Liver (tissue), 9 donors: Measurements from ENCODE around the gene P3H4. TPM values are rescaled to one million over a fixed set of nuclear protein-coding genes. Genes with fewer than 3 reads are reported as not detected.

Experiments
- DNase-seq: peaks from one replicate; pipeline ENCODE4 v3.0.0-alpha.2; 2017; ENCODE audit warnings: low spot score
- H3K27ac ChIP-seq, 2 donors: one replicate each; pipeline ENCODE4 v1.7.0; 2013; ENCODE audit warnings: inconsistent platforms in 2 of 2, low read length in 2 of 2, control low read depth in 1 of 2, low read depth in 1 of 2, mild to moderate bottlenecking in 1 of 2
- H3K27me3 ChIP-seq, 4 donors: one replicate each; pipeline versions ENCODE4 v1.6.1 to v1.7.0; 2013; ENCODE audit warnings: low read length in 3 of 4, inconsistent platforms in 1 of 4, mild to moderate bottlenecking in 1 of 4, moderate library complexity in 1 of 4; ENCODE audit not compliant: control insufficient read depth in 4 of 4, insufficient read depth in 4 of 4
- H3K36me3 ChIP-seq, 4 donors: one replicate each; pipeline versions ENCODE4 v1.6.1 to v1.7.0; 2013; ENCODE audit warnings: low read length in 3 of 4, mild to moderate bottlenecking in 3 of 4, low read depth in 1 of 4, moderate library complexity in 1 of 4; ENCODE audit not compliant: control insufficient read depth in 4 of 4, insufficient read depth in 3 of 4
- H3K4me1 ChIP-seq, 4 donors: one replicate each; pipeline versions ENCODE4 v1.6.1 to v1.7.0; 2013; ENCODE audit warnings: low read length in 3 of 4, mild to moderate bottlenecking in 3 of 4, moderate library complexity in 1 of 4; ENCODE audit not compliant: control insufficient read depth in 4 of 4, insufficient read depth in 4 of 4
- H3K4me3 ChIP-seq, 3 donors: one replicate each; pipeline versions ENCODE4 v1.6.1 to v1.7.0; 2013; ENCODE audit warnings: low read length in 3 of 3, control low read depth in 1 of 3, low read depth in 1 of 3, mild to moderate bottlenecking in 1 of 3
- H3K9ac ChIP-seq, 2 donors: one replicate each; pipeline ENCODE4 v1.7.0; 2013; ENCODE audit warnings: low read length in 2 of 2, mild to moderate bottlenecking in 2 of 2, moderate library complexity in 2 of 2, control low read depth in 1 of 2, low read depth in 1 of 2
- H3K9me3 ChIP-seq, 4 donors: one replicate each; pipeline versions ENCODE4 v1.6.1 to v1.7.0; 2013; ENCODE audit warnings: low read length in 3 of 4; ENCODE audit not compliant: control insufficient read depth in 4 of 4
- ATF3 ChIP-seq: IDR thresholded peaks from 2 replicates; pipeline ENCODE4 v1.6.1; 2016; ENCODE audit warnings: antibody characterized with exemption
- CTCF ChIP-seq: fragments of 150-350 bp; IDR thresholded peaks from 2 replicates; pipeline ENCODE4 v1.5.1; 2017; ENCODE audit warnings: improper control_type of control experiment, low read depth, low read length; ENCODE audit not compliant: missing input control
- FOXA1 ChIP-seq: IDR thresholded peaks from 2 replicates; pipeline ENCODE4 v1.6.1; 2016; ENCODE audit warnings: antibody characterized with exemption
- FOXA2 ChIP-seq: IDR thresholded peaks from 2 replicates; pipeline ENCODE4 v1.6.1; 2016; ENCODE audit warnings: antibody characterized with exemption
- GABPA ChIP-seq, 2 donors: IDR thresholded peaks in 1 of 2; conservative IDR thresholded peaks in 1 of 2; 2 replicates each; pipeline ENCODE4 v1.6.1; 2016; ENCODE audit warnings: antibody characterized with exemption in 2 of 2, mild to moderate bottlenecking in 1 of 2, moderate library complexity in 1 of 2
- HNF4A ChIP-seq, 2 donors: conservative IDR thresholded peaks; 2 replicates each; pipeline ENCODE4 v1.6.1; 2016; ENCODE audit warnings: antibody characterized with exemption in 2 of 2, mild to moderate bottlenecking in 2 of 2
- HNF4G ChIP-seq: IDR thresholded peaks from 2 replicates; pipeline ENCODE4 v1.6.1; 2016; ENCODE audit warnings: antibody characterized with exemption
- JUND ChIP-seq, 2 donors: IDR thresholded peaks; 2 replicates each; pipeline ENCODE4 v1.6.1; 2016; ENCODE audit warnings: antibody characterized with exemption in 2 of 2
- NR2F2 ChIP-seq: IDR thresholded peaks from 2 replicates; pipeline ENCODE4 v1.6.1; 2016; ENCODE audit warnings: antibody characterized with exemption
- RAD21 ChIP-seq, 2 donors: IDR thresholded peaks; 2 replicates each; pipeline ENCODE4 v1.6.1; 2016; ENCODE audit warnings: antibody characterized with exemption in 2 of 2, mild to moderate bottlenecking in 2 of 2
- REST ChIP-seq: IDR thresholded peaks from 2 replicates; pipeline ENCODE4 v1.6.1; 2016; ENCODE audit warnings: antibody characterized with exemption, mild to moderate bottlenecking
- RXRA ChIP-seq, 2 donors: IDR thresholded peaks; 2 replicates each; pipeline ENCODE4 v1.6.1; 2017 to 2018; ENCODE audit warnings: antibody characterized with exemption in 2 of 2, mild to moderate bottlenecking in 1 of 2
- SP1 ChIP-seq: IDR thresholded peaks from 2 replicates; pipeline ENCODE4 v1.6.1; 2018; ENCODE audit warnings: antibody characterized with exemption, mild to moderate bottlenecking
- TAF1 ChIP-seq: conservative IDR thresholded peaks from 2 replicates; pipeline ENCODE4 v1.6.1; 2016; ENCODE audit warnings: antibody characterized with exemption, mild to moderate bottlenecking
- YY1 ChIP-seq: IDR thresholded peaks from 2 replicates; pipeline ENCODE4 v1.6.1; 2016; ENCODE audit warnings: antibody characterized with exemption, mild to moderate bottlenecking
- ZBTB33 ChIP-seq: IDR thresholded peaks from 2 replicates; pipeline ENCODE4 v1.6.1; 2016; ENCODE audit warnings: antibody characterized with exemption
- WGBS: extraction: QIAGEN DNeasy Blood & Tissue Kit; methylation state at CpG from one replicate; pipeline ENCODE4 v1.1.7; 2013; 5-methylcytosine and 5-hydroxymethylcytosine counted together
- polyA plus RNA-seq, 2 donors: library from polyadenylated mRNA; stranded (reverse) in 1 of 2; unstranded in 1 of 2; fragments of 200-250 nt in 1 of 2; fragments of >200 nt in 1 of 2; fragmentation: Nextera tagmentation in 1 of 2; extraction: Ambion mirVana in 1 of 2; gene quantifications; one replicate each; pipeline versions ENCODE4 v1.2.1 to v1.2.3, GENCODE V29; 2013 to 2015
- total RNA-seq, 2 donors: library from RNA; depleted of rRNA; stranded (reverse); fragments of >200 nt; gene quantifications; one replicate each; pipeline ENCODE4 v1.2.3, GENCODE V29; 2014
- donor health status: healthy.
- donor health status: healthy.
- donor health status: healthy.
- donor health status: healthy.
- donor health status: healthy.

P3H4 gene
- total and polyA plus RNA-seq, 4 donors: 1.7 to 5.6 (median 2.3) TPM

GRCh38 chr17:41760878-41761277 is 50.9 kb downstream of the P3H4 start:
- 96% methylated on average over 6 of the region's 6 CpGs for WGBS
- H3K36me3 ChIP-seq: peaks cover 28 to 76% (median 52%) of the 10 kb centered on the region in 4 donors
- no peak overlapping the region for H3K4me3 ChIP-seq
- H3K27me3 ChIP-seq: no peaks in the 10 kb centered on the region
- no peak for DNase-seq
- no peak overlapping the region for H3K9ac ChIP-seq
- TF ChIP-seq SP1 (no peak), FOXA2 (no peak), TAF1 (no peak), CTCF (no peak), REST (no peak), RAD21 (IDR thresholded peaks at IDR 0.05) (no peak), RXRA (IDR thresholded peaks at IDR 0.05) (no peak), YY1 (no peak), ZBTB33 (no peak), HNF4A (conservative IDR thresholded peaks at IDR 0.05) (no peak)
- H3K4me1 ChIP-seq: no peaks in the 10 kb centered on the region
- no peak overlapping the region for H3K27ac ChIP-seq
- H3K9me3 ChIP-seq: no peaks in the 10 kb centered on the region

DNA sequence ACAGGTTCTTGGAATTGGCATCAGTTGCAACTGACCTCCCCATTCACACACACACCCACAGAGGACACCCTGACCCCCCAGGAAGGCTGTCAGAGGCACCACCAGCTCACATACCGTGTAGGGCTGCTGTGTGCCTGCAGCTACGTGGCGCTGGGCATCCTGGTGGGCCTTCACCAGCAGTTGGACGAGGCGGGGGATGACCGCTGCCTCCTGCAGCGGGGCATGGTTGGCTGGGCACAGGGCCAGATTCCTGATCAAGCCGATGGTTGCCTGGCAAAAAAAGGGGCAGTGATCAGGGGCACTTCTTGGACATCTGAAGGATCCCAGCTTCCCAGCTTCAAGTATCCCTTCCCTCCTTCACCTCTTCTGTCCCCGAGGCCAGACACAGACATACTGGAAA is 53.1 kb downstream of the P3H4 start:
- H3K27ac ChIP-seq: no peak overlapping the region
- no peak for TF ChIP-seq ZBTB33
- no peak for TF ChIP-seq JUND (IDR thresholded peaks at IDR 0.05)
- no peak for TF ChIP-seq ATF3
- TF ChIP-seq HNF4G: no peak
- no peak for TF ChIP-seq RXRA (IDR thresholded peaks at IDR 0.05)
- TF ChIP-seq FOXA2: no peak
- no peak for TF ChIP-seq RAD21 (IDR thresholded peaks at IDR 0.05)
- TF ChIP-seq NR2F2: no peak
- TF ChIP-seq YY1: no peak
- no peak for TF ChIP-seq HNF4A (conservative IDR thresholded peaks at IDR 0.05)
- no peak for TF ChIP-seq REST
- TF ChIP-seq TAF1: no peak
- TF ChIP-seq GABPA (IDR thresholded peaks at IDR 0.05 in 1 of 2, conservative IDR thresholded peaks at IDR 0.05 in 1 of 2): no peak
- no peak for TF ChIP-seq FOXA1
- TF ChIP-seq SP1: no peak

More for the DNA sequence above, 53.1 kb downstream of the P3H4 start:
- no peaks in the 10 kb centered on the region for H3K9me3 ChIP-seq
- no peak overlapping the region for H3K4me3 ChIP-seq
- 86% methylated on average over 9 of the region's 9 CpGs for WGBS
- no peaks in the 10 kb centered on the region for H3K27me3 ChIP-seq
- peaks cover 27 to 73% (median 47%) of the 10 kb centered on the region in 4 donors for H3K36me3 ChIP-seq
- DNase-seq: no peak
- no peak overlapping the region for H3K9ac ChIP-seq
- H3K4me1 ChIP-seq: no peaks in the 10 kb centered on the region
